Measurements from ENCODE around the gene RASSF3. TPM values are rescaled to one million over a fixed set of nuclear protein-coding genes. Genes with fewer than 3 reads are reported as not detected.

RASSF3 gene
- total and polyA plus RNA-seq, 2 experiments from 2014 or later = 20.6 to 39.6 TPM

DNA sequence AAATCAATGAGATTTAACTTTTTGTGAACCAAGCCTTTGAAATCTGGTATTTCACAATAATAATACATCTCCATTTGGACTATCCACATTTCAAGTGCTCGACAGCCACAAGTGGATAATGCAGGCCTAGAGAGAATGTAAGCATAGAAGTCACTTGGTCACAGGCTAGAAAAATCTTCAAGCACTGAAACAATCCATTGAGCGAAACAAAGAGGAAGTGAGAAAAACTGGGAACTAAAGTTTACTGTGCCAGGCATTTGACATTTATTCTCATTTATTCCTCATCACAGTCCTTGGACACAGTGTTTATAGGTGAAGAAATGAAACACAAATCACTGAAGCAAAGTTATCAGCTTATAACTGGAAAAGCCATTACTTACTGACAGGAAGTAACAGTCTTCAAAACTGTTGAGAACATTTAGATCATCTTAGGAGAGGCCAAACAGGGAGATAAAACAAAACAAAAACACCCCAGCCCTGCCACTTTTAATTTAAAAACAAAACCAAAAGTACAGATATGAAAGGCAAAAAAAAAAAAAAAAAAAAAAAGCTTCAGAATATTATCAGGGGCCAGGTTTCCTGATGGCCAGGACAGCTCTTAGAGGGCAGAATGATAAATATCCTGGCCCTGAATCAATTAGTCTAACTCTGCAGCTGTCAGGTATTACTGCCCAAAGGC lies 119.8 kb downstream of the RASSF3 start:
- Histone ChIP-seq H3K9me2 (ENCODE audit: insufficient read depth) (no peaks in the 10 kb centered on the region), H3F3A (replicated peaks; ENCODE audit: low read depth) (no peaks in the 10 kb centered on the region), H3K36me3 (ENCODE audit: insufficient read depth) (no peaks in the 10 kb centered on the region), H3K4me3 (no peak overlapping the region), H2AFZ (no peak overlapping the region), H3K79me2 (replicated peaks; ENCODE audit: insufficient read depth) (no peaks in the 10 kb centered on the region), H3K27ac (ENCODE audit: low read depth) (no peak overlapping the region), H4K20me1 (replicated peaks; ENCODE audit: insufficient read depth) (0 out of 2 replicates have a peak, but pooled peaks cover 7% of the 10 kb centered on the region), H3K27me3 (ENCODE audit: insufficient read depth) (no peaks in the 10 kb centered on the region), H3K4me2 (no peak overlapping the region), H3K4me1 (ENCODE audit: insufficient read depth) (no peaks in the 10 kb centered on the region)
- H3K27me3 Mint-ChIP-seq (ENCODE audit: insufficient read depth, low read depth, poor library complexity) = peaks cover 2% of the 10 kb centered on the region
- H3K4me3 Mint-ChIP-seq = no peak overlapping the region
- DNase-seq (ENCODE audit: low spot score) (no peak), ATAC-seq (no peak)
- H3K4me1 Mint-ChIP-seq = no peaks in the 10 kb centered on the region
- H3K36me3 Mint-ChIP-seq (ENCODE audit: low read depth) = peaks cover 14% of the 10 kb centered on the region; the same call in 2 of the 3 replicates
- no peaks in the 10 kb centered on the region for H3K9me3 Mint-ChIP-seq
- peak overlapping the region; percentile 11 for H3K27ac Mint-ChIP-seq
- no peak for TF ChIP-seq STAT1 (IDR thresholded peaks at IDR 0.05; ENCODE audit: unreplicated experiment)
- no peak for TF ChIP-seq JUNB (IDR thresholded peaks at IDR 0.05; ENCODE audit: unreplicated experiment)
- no peak for TF ChIP-seq POLR2AphosphoS5 (IDR thresholded peaks at IDR 0.05; ENCODE audit: low read depth)
- no peak for TF ChIP-seq EZH2phosphoT487 (IDR thresholded peaks at IDR 0.05; ENCODE audit: unreplicated experiment)
- TF ChIP-seq CREB1 (CRISPR knock-in tag; IDR thresholded peaks at IDR 0.05; ENCODE audit: low read depth) = no peak
- TF ChIP-seq, protein P1, sequence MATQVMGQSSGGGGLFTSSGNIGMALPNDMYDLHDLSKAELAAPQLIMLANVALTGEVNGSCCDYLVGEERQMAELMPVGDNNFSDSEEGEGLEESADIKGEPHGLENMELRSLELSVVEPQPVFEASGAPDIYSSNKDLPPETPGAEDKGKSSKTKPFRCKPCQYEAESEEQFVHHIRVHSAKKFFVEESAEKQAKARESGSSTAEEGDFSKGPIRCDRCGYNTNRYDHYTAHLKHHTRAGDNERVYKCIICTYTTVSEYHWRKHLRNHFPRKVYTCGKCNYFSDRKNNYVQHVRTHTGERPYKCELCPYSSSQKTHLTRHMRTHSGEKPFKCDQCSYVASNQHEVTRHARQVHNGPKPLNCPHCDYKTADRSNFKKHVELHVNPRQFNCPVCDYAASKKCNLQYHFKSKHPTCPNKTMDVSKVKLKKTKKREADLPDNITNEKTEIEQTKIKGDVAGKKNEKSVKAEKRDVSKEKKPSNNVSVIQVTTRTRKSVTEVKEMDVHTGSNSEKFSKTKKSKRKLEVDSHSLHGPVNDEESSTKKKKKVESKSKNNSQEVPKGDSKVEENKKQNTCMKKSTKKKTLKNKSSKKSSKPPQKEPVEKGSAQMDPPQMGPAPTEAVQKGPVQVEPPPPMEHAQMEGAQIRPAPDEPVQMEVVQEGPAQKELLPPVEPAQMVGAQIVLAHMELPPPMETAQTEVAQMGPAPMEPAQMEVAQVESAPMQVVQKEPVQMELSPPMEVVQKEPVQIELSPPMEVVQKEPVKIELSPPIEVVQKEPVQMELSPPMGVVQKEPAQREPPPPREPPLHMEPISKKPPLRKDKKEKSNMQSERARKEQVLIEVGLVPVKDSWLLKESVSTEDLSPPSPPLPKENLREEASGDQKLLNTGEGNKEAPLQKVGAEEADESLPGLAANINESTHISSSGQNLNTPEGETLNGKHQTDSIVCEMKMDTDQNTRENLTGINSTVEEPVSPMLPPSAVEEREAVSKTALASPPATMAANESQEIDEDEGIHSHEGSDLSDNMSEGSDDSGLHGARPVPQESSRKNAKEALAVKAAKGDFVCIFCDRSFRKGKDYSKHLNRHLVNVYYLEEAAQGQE (IDR thresholded peaks at IDR 0.05; ENCODE audit: unreplicated experiment) = no peak
- no peak for TF ChIP-seq EZH2 (IDR thresholded peaks at IDR 0.05; ENCODE audit: low read depth, unreplicated experiment)
- TF ChIP-seq, protein P2, sequence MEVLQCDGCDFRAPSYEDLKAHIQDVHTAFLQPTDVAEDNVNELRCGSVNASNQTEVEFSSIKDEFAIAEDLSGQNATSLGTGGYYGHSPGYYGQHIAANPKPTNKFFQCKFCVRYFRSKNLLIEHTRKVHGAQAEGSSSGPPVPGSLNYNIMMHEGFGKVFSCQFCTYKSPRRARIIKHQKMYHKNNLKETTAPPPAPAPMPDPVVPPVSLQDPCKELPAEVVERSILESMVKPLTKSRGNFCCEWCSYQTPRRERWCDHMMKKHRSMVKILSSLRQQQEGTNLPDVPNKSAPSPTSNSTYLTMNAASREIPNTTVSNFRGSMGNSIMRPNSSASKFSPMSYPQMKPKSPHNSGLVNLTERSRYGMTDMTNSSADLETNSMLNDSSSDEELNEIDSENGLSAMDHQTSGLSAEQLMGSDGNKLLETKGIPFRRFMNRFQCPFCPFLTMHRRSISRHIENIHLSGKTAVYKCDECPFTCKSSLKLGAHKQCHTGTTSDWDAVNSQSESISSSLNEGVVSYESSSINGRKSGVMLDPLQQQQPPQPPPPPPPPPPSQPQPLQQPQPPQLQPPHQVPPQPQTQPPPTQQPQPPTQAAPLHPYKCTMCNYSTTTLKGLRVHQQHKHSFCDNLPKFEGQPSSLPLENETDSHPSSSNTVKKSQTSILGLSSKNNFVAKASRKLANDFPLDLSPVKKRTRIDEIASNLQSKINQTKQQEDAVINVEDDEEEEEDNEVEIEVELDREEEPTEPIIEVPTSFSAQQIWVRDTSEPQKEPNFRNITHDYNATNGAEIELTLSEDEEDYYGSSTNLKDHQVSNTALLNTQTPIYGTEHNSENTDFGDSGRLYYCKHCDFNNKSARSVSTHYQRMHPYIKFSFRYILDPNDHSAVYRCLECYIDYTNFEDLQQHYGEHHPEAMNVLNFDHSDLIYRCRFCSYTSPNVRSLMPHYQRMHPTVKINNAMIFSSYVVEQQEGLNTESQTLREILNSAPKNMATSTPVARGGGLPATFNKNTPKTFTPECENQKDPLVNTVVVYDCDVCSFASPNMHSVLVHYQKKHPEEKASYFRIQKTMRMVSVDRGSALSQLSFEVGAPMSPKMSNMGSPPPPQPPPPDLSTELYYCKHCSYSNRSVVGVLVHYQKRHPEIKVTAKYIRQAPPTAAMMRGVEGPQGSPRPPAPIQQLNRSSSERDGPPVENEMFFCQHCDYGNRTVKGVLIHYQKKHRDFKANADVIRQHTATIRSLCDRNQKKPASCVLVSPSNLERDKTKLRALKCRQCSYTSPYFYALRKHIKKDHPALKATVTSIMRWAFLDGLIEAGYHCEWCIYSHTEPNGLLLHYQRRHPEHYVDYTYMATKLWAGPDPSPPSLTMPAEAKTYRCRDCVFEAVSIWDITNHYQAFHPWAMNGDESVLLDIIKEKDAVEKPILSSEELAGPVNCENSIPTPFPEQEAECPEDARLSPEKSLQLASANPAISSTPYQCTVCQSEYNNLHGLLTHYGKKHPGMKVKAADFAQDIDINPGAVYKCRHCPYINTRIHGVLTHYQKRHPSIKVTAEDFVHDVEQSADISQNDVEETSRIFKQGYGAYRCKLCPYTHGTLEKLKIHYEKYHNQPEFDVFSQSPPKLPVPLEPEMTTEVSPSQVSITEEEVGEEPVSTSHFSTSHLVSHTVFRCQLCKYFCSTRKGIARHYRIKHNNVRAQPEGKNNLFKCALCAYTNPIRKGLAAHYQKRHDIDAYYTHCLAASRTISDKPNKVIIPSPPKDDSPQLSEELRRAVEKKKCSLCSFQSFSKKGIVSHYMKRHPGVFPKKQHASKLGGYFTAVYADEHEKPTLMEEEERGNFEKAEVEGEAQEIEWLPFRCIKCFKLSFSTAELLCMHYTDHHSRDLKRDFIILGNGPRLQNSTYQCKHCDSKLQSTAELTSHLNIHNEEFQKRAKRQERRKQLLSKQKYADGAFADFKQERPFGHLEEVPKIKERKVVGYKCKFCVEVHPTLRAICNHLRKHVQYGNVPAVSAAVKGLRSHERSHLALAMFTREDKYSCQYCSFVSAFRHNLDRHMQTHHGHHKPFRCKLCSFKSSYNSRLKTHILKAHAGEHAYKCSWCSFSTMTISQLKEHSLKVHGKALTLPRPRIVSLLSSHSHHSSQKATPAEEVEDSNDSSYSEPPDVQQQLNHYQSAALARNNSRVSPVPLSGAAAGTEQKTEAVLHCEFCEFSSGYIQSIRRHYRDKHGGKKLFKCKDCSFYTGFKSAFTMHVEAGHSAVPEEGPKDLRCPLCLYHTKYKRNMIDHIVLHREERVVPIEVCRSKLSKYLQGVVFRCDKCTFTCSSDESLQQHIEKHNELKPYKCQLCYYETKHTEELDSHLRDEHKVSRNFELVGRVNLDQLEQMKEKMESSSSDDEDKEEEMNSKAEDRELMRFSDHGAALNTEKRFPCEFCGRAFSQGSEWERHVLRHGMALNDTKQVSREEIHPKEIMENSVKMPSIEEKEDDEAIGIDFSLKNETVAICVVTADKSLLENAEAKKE (CRISPR knock-in tag; IDR thresholded peaks at IDR 0.05) = no peak
- no peak for TF ChIP-seq ZNF331 (CRISPR knock-in tag; IDR thresholded peaks at IDR 0.05; ENCODE audit: low read depth)
- TF ChIP-seq, protein P3, sequence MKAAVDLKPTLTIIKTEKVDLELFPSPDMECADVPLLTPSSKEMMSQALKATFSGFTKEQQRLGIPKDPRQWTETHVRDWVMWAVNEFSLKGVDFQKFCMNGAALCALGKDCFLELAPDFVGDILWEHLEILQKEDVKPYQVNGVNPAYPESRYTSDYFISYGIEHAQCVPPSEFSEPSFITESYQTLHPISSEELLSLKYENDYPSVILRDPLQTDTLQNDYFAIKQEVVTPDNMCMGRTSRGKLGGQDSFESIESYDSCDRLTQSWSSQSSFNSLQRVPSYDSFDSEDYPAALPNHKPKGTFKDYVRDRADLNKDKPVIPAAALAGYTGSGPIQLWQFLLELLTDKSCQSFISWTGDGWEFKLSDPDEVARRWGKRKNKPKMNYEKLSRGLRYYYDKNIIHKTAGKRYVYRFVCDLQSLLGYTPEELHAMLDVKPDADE (IDR thresholded peaks at IDR 0.05) = no peak
- TF ChIP-seq, protein P4, sequence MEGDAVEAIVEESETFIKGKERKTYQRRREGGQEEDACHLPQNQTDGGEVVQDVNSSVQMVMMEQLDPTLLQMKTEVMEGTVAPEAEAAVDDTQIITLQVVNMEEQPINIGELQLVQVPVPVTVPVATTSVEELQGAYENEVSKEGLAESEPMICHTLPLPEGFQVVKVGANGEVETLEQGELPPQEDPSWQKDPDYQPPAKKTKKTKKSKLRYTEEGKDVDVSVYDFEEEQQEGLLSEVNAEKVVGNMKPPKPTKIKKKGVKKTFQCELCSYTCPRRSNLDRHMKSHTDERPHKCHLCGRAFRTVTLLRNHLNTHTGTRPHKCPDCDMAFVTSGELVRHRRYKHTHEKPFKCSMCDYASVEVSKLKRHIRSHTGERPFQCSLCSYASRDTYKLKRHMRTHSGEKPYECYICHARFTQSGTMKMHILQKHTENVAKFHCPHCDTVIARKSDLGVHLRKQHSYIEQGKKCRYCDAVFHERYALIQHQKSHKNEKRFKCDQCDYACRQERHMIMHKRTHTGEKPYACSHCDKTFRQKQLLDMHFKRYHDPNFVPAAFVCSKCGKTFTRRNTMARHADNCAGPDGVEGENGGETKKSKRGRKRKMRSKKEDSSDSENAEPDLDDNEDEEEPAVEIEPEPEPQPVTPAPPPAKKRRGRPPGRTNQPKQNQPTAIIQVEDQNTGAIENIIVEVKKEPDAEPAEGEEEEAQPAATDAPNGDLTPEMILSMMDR (conservative IDR thresholded peaks at IDR 0.05; ENCODE audit: low read depth in 2 of 2) = no peak
- TF ChIP-seq ZNF114 (CRISPR knock-in tag; IDR thresholded peaks at IDR 0.05) = no peak
